PC-9 (cell line): ENCODE measurements around the gene TCP11L2. TPM values are rescaled to one million over a fixed set of nuclear protein-coding genes. Genes with fewer than 3 reads are reported as not detected.
A peak's percentile ranks its signal among the peaks of the same experiment; 100 is the strongest.

Experiments
- BruUV-seq: library from RNA; stranded (reverse); fragments of 400-500 nt; replicated peaks from 2 replicates; lab custom pipeline; 2021; lab: Mats Ljungman, UMichigan
- CTCF ChIA-PET: fragments of 300-600 bp; sonication (Branson Sonifier 250); formaldehyde crosslinking; loops from one replicate; lab custom pipeline; 2022; ENCODE audit warnings: antibody characterized with exemption; lab: Charles Lee
- POLR2A ChIA-PET: fragments of 300-600 bp; sonication (Branson Sonifier 250); formaldehyde crosslinking; loops from one replicate; lab custom pipeline; 2022; ENCODE audit warnings: antibody characterized with exemption; ENCODE audit not compliant: unreplicated experiment; lab: Charles Lee
- DNase-seq, 2 experiments: peaks; one replicate each; pipeline versions ENCODE4 v3.0.0 to v3.0.0-alpha.2; 2015 to 2022; ENCODE audit warnings: mixed read lengths in 1 of 2
- H2AFZ ChIP-seq: fragments of 200-600 bp; sonication (generic); 2 replicates; pipeline ENCODE4 v1.8.1; 2017; ENCODE audit warnings: antibody characterized with exemption
- H3F3A ChIP-seq: fragments of 200-600 bp; sonication (generic); 2 replicates; pipeline ENCODE4 v1.8.1; 2017; ENCODE audit warnings: antibody characterized with exemption, mild to moderate bottlenecking, low read depth; ENCODE audit not compliant: insufficient read depth
- H3K27ac ChIP-seq: fragments of 200-600 bp; sonication (generic); 2 replicates; pipeline ENCODE4 v1.6.1; 2016; ENCODE audit warnings: mixed run types
- H3K27me3 ChIP-seq: fragments of 200-600 bp; sonication (generic); 2 replicates; pipeline ENCODE4 v1.6.1; 2016; ENCODE audit warnings: low read depth, mixed run types; ENCODE audit not compliant: insufficient read depth
- H3K36me3 ChIP-seq: fragments of 200-600 bp; sonication (generic); 2 replicates; pipeline ENCODE4 v1.6.1; 2016; ENCODE audit warnings: low read depth, mixed run types
- H3K4me1 ChIP-seq: fragments of 200-600 bp; sonication (generic); replicated peaks from 2 replicates; pipeline ENCODE4 v1.6.1; 2016; ENCODE audit warnings: mixed run types; ENCODE audit not compliant: insufficient read depth
- H3K4me2 ChIP-seq: fragments of 200-600 bp; sonication (generic); 2 replicates; pipeline ENCODE4 v1.6.1; 2017; ENCODE audit warnings: mixed run types
- H3K4me3 ChIP-seq: fragments of 200-600 bp; sonication (generic); 2 replicates; pipeline ENCODE4 v1.6.1; 2016; ENCODE audit warnings: mixed run types
- H3K79me2 ChIP-seq: fragments of 200-600 bp; sonication (generic); 2 replicates; pipeline ENCODE4 v1.6.1; 2017; ENCODE audit warnings: low read depth, mixed run types
- H3K9me2 ChIP-seq: fragments of 200-600 bp; sonication (generic); 2 replicates; pipeline ENCODE4 v1.8.1; 2017; ENCODE audit warnings: mild to moderate bottlenecking; ENCODE audit not compliant: insufficient read depth
- H3K9me3 ChIP-seq: fragments of 200-600 bp; sonication (generic); 2 replicates; pipeline ENCODE4 v1.8.1; 2016; ENCODE audit warnings: low read depth; ENCODE audit not compliant: insufficient read depth
- H4K20me1 ChIP-seq: fragments of 200-600 bp; sonication (generic); 2 replicates; pipeline ENCODE4 v1.8.1; 2017; ENCODE audit not compliant: insufficient read depth
- CTCF ChIP-seq: fragments of 200-600 bp; sonication (generic); conservative IDR thresholded peaks from 2 replicates; pipeline ENCODE4 v1.6.1; 2017; ENCODE audit warnings: mixed run types, antibody characterized with exemption, mild to moderate bottlenecking, moderate library complexity
- EZH2 ChIP-seq: fragments of 200-600 bp; sonication (generic); IDR thresholded peaks from 2 replicates; pipeline ENCODE4 v1.8.0; 2017; ENCODE audit warnings: antibody characterized with exemption, low read depth
- intact Hi-C: fragments of 100-400 bp; cut with micrococcal nuclease; formaldehyde crosslinking; loops from one replicate; pipeline ENCODE4 v1.10.0; 2022; ENCODE audit not compliant: unreplicated experiment
- total RNA-seq: library from RNA; stranded (reverse); gene quantifications from 2 replicates; pipeline ENCODE4 v1.2.3, GENCODE V29; 2021

TCP11L2 gene
- total RNA-seq, 1 experiment from 2014 or later = 34.6 TPM

GRCh38 chr12:106348411-106348810, 45.9 kb downstream of the TCP11L2 start:
- Histone ChIP-seq H4K20me1 (no peaks in the 10 kb centered on the region), H3K4me2 (no peak overlapping the region), H3K79me2 (no peaks in the 10 kb centered on the region), H3K9me2 (no peaks in the 10 kb centered on the region), H3K27ac (no peak overlapping the region), H3K36me3 (0 out of 2 replicates have a peak, but pooled peaks cover 9% of the 10 kb centered on the region), H3K9me3 (no peaks in the 10 kb centered on the region; the same call in 1 of the 2 replicates), H2AFZ (no peak overlapping the region), H3K4me3 (no peak overlapping the region), H3F3A (no peaks in the 10 kb centered on the region), H3K27me3 (no peaks in the 10 kb centered on the region), H3K4me1 (peaks cover under 1% of the 10 kb centered on the region; the same call in 1 of the 2 replicates)
- POLR2A ChIA-PET = interaction anchor here (0.5 kb wide), 1 partner anchor 48 kb away, joined by 3 read pairs; no protein-coding TSS in a partner anchor
- DNase-seq = no peak
- TF ChIP-seq EZH2 (no peak), CTCF (no peak)
- intact Hi-C loops = loop anchor here (5.0 kb wide), 1 partner anchor 121 kb away; no protein-coding TSS in a partner anchor
- CTCF ChIA-PET = interaction anchor here (0.7 kb wide), 1 partner anchor 1966 kb away, joined by 5 read pairs; no protein-coding TSS in a partner anchor
- no TSS peak for BruUV-seq

DNA sequence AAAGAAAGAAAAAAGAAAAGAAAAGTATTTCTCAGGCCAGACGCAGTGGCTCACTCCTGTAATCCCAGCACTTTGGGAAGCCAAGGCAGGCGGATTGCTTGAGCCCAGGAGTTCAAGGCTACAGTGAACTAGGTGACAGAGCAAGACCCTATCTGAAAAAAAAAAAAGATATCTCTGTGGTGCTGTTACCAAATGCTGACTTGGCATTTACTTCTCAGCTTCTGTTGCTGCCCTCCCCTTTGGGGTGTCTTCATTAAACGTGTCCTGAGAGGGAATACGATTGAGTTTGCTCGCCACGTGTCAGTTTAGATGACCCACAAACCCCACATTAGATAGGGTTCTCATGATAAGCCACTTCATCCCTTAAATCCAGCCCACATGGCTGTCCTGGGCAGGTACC, 50.6 kb downstream of the TCP11L2 start:
- H2AFZ ChIP-seq = no peak overlapping the region
- H3K79me2 ChIP-seq = no peaks in the 10 kb centered on the region
- H3K9me3 ChIP-seq = no peaks in the 10 kb centered on the region
- no peak for TF ChIP-seq EZH2
- no peak for TF ChIP-seq CTCF
- POLR2A ChIA-PET = no interaction called here
- no peaks in the 10 kb centered on the region for H3K9me2 ChIP-seq
- CTCF ChIA-PET = no interaction called here
- no peak overlapping the region for H3K4me3 ChIP-seq
- peaks cover 1% of the 10 kb centered on the region; the same call in 1 of the 2 replicates for H3F3A ChIP-seq
- DNase-seq = no peak
- H4K20me1 ChIP-seq = no peaks in the 10 kb centered on the region
- no TSS peak for BruUV-seq
- H3K4me2 ChIP-seq = no peak overlapping the region
- H3K27me3 ChIP-seq = no peaks in the 10 kb centered on the region
- H3K36me3 ChIP-seq = no peaks in the 10 kb centered on the region
- H3K4me1 ChIP-seq = peaks cover 9% of the 10 kb centered on the region
- no peak overlapping the region for H3K27ac ChIP-seq
- intact Hi-C loops = no loop called here

DNA sequence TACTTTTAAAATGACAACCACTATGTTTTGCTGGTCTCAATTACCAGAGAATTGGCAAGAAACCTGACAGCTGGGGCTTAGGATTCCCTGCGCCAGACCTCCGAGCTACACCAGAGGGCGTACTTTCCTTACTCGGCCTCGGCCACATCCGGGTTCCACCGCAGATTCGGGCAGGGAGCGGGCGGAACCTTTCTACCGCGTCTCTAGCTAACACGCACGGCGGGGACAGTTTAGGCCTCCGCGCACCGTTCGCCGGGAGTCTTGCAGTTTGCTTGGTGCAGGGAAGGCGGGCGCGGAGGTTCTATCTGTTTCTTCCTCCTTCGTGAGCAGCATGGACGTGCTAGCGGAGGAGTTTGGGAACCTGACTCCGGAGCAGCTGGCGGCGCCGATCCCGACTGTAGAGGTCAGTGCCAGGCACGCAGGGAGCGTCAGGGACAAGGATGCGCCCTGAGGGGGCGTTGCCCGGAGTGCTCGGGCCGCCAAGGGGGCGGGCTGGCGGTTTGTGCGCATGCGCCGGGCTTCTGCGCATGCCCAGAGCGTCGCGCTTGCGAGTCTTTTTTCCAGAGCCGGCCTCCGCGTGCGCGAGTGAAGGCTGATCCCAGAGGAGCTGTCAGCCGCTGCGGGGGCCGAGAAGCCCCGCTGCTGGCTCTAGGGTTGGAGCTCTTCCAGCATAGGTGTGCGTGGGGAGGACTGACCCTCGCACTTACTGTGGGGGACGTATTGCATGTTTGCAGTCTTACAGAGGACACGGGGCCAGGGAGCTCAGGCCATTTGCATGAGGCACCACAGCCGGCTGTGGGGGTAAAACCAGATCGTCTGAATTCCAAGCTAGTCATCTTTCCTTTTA, 55.2 kb downstream of the TCP11L2 start, which contains the start of gene POLR3B:
Gene POLR3B, plus strand, starts transcription at position 200 of the 847 bp plus-strand sequence. Its CDS starts 132 bp downstream, at position 332.
- POLR2A ChIA-PET = interaction anchor here (0.5 to 0.9 kb wide), 3 partner anchors 57 to 599 kb away, joined by 3 to 4 read pairs (median 4); no protein-coding TSS in a partner anchor
- Histone ChIP-seq H3K79me2 (peaks cover 40% of the 10 kb centered on the region), H3K27me3 (no peaks in the 10 kb centered on the region), H3K9me3 (no peaks in the 10 kb centered on the region), H3K4me1 (peaks cover 30% of the 10 kb centered on the region), H2AFZ (peak within 1 kb of the TSS; percentile 89), H3K27ac (peak within 1 kb of the TSS; percentile 95), H3F3A (peaks cover 17% of the 10 kb centered on the region), H3K4me3 (peak within 1 kb of the TSS; percentile 66), H3K36me3 (no peaks in the 10 kb centered on the region), H4K20me1 (no peaks in the 10 kb centered on the region), H3K4me2 (peak within 1 kb of the TSS; percentile 91), H3K9me2 (no peaks in the 10 kb centered on the region)
- TSS peak; percentile 85 for BruUV-seq
- DNase-seq = peak; percentile 84 to 92
- intact Hi-C loops = loop anchor here (1.0 to 2.0 kb wide), 4 partner anchors 12 to 563 kb away; no protein-coding TSS in a partner anchor
- CTCF ChIA-PET = interaction anchor here (0.6 to 1.9 kb wide), 7 partner anchors 15 to 1666 kb away, joined by 3 to 6 read pairs (median 3); no protein-coding TSS in a partner anchor
- TF ChIP-seq CTCF = peak; percentile 88
- no peak for TF ChIP-seq EZH2
